ENCODE data around the gene VSIR. TPM values are rescaled to one million over a fixed set of nuclear protein-coding genes. Genes with fewer than 3 reads are reported as not detected.

The VSIR gene
- polyA plus RNA-seq, 1 experiment, result 169 TPM

- no peaks in the 10 kb centered on the region for H3K27me3 ChIP-seq (ENCODE audit: control insufficient read depth, insufficient read depth, low read length)
- no peak for TF ChIP-seq CTCF (IDR thresholded peaks at IDR 0.05; ENCODE audit: insufficient read depth, low read depth, low read length)
- DNase-seq (ENCODE audit: low read depth), result no peak
- ChIA-PET CTCF (interaction anchor here (0.8 to 1.8 kb wide), 5 partner anchors 20 to 56 kb away, joined by 3 to 7 read pairs (median 3); partner anchors contain the start of gene VSIR), POLR2A (no interaction called here)
- H3K4me3 ChIP-seq (ENCODE audit: low read depth, low read length), result no peak overlapping the region
- peaks cover 56% of the 10 kb centered on the region for H3K36me3 ChIP-seq (ENCODE audit: control insufficient read depth, insufficient read depth, low read length)
These were observed 20.0 kb downstream of the VSIR start for GRCh38 chr10:71753091-71753959.

- POLR2A ChIA-PET, result interaction anchor here (0.6 kb wide), 1 partner anchor 24 kb away, joined by 3 read pairs; no protein-coding TSS in a partner anchor
- DNase-seq (ENCODE audit: low read depth), result no peak
- no peak overlapping the region for H3K4me3 ChIP-seq (ENCODE audit: low read depth, low read length)
- no peak for TF ChIP-seq CTCF (IDR thresholded peaks at IDR 0.05; ENCODE audit: insufficient read depth, low read depth, low read length)
- peaks cover 52% of the 10 kb centered on the region for H3K36me3 ChIP-seq (ENCODE audit: control insufficient read depth, insufficient read depth, low read length)
- no peaks in the 10 kb centered on the region for H3K27me3 ChIP-seq (ENCODE audit: control insufficient read depth, insufficient read depth, low read length)
- CTCF ChIA-PET, result interaction anchor here (0.7 to 1.8 kb wide), 6 partner anchors 12 to 55 kb away, joined by 3 to 7 read pairs (median 3); partner anchors contain the start of gene VSIR
These were observed 20.8 kb downstream of the VSIR start for GRCh38 chr10:71752391-71753090.

GRCh38 chr10:71751515-71752224, 21.6 kb downstream of the VSIR start:
- TF ChIP-seq CTCF (IDR thresholded peaks at IDR 0.05; ENCODE audit: insufficient read depth, low read depth, low read length), result no peak
- ChIA-PET CTCF (interaction anchor here (1.3 to 1.8 kb wide), 3 partner anchors 21 to 55 kb away, joined by 3 to 7 read pairs (median 5); partner anchors contain the start of gene VSIR), POLR2A (interaction anchor here (0.6 kb wide), 1 partner anchor 23 kb away, joined by 3 read pairs; no protein-coding TSS in a partner anchor)
- Histone ChIP-seq H3K4me3 (ENCODE audit: low read depth, low read length) (no peak overlapping the region), H3K27me3 (ENCODE audit: control insufficient read depth, insufficient read depth, low read length) (no peaks in the 10 kb centered on the region), H3K36me3 (ENCODE audit: control insufficient read depth, insufficient read depth, low read length) (peaks cover 49% of the 10 kb centered on the region)
- DNase-seq (ENCODE audit: low read depth), result no peak

GRCh38 chr10:71750986-71751385, 22.3 kb downstream of the VSIR start:
- no peak for DNase-seq (ENCODE audit: low read depth)
- H3K4me3 ChIP-seq (ENCODE audit: low read depth, low read length), result no peak overlapping the region
- no peak for TF ChIP-seq CTCF (IDR thresholded peaks at IDR 0.05; ENCODE audit: insufficient read depth, low read depth, low read length)
- ChIA-PET POLR2A (no interaction called here), CTCF (no interaction called here)
- peaks cover 49% of the 10 kb centered on the region for H3K36me3 ChIP-seq (ENCODE audit: control insufficient read depth, insufficient read depth, low read length)
- no peaks in the 10 kb centered on the region for H3K27me3 ChIP-seq (ENCODE audit: control insufficient read depth, insufficient read depth, low read length)
